IMR-90 (cell line): ENCODE measurements around the gene ARPC5. TPM values are rescaled to one million over a fixed set of nuclear protein-coding genes. Genes with fewer than 3 reads are reported as not detected.

Experiments
- ATAC-seq: fragments of 200-7000 bp; cut with Tn5 transposase; 2 replicates; pipeline ENCODE4 v1.9.1; 2020; ENCODE audit warnings: low read depth, mild to moderate bottlenecking, moderate library complexity
- BruUV-seq: library from RNA; stranded (reverse); fragments of 400-500 nt; replicated peaks from 2 replicates; lab custom pipeline; 2021; lab: Mats Ljungman, UMichigan
- CTCF ChIA-PET: fragments of 300-600 bp; formaldehyde crosslinking; extraction: SDS; loops from one replicate; lab custom pipeline; 2021; ENCODE audit warnings: antibody characterized with exemption; lab: Yijun Ruan, JAX
- POLR2A ChIA-PET: fragments of 300-600 bp; sonication (Branson Sonifier 250); formaldehyde crosslinking; loops from one replicate; lab custom pipeline; 2022; ENCODE audit warnings: antibody characterized with exemption; ENCODE audit not compliant: unreplicated experiment; lab: Charles Lee
- DNase-seq: peaks from one replicate; pipeline ENCODE4 v3.0.0; 2013
- H2AFZ ChIP-seq: replicated peaks from 2 replicates; pipeline ENCODE3; 2013; ENCODE audit warnings: low read length, mild to moderate bottlenecking; ENCODE audit not compliant: poor library complexity
- H2AK5ac ChIP-seq: 2 replicates; pipeline ENCODE4 v1.6.1; 2013; ENCODE audit warnings: low read depth, low read length, inconsistent platforms
- H2AK9ac ChIP-seq: replicated peaks from 2 replicates; pipeline ENCODE3; 2013; ENCODE audit warnings: mild to moderate bottlenecking, low read depth, low read length, moderate library complexity; ENCODE audit not compliant: poor library complexity
- H2BK120ac ChIP-seq: 2 replicates; pipeline ENCODE4 v1.6.1; 2013; ENCODE audit warnings: low read depth, low read length, inconsistent platforms
- H2BK15ac ChIP-seq: 3 replicates; pipeline ENCODE4 v1.6.1; 2013; ENCODE audit warnings: low read depth, low read length, inconsistent platforms
- H2BK20ac ChIP-seq: 2 replicates; pipeline ENCODE4 v1.6.1; 2013; ENCODE audit warnings: low read depth, mild to moderate bottlenecking, inconsistent platforms, low read length, moderate library complexity
- H2BK5ac ChIP-seq: 2 replicates; pipeline ENCODE4 v1.6.1; 2013; ENCODE audit warnings: mild to moderate bottlenecking, low read depth, low read length, inconsistent platforms; ENCODE audit not compliant: poor library complexity, severe bottlenecking
- H3K14ac ChIP-seq: replicated peaks from 2 replicates; pipeline ENCODE4 v1.6.1; 2013; ENCODE audit warnings: low read depth, low read length, inconsistent platforms
- H3K18ac ChIP-seq: 2 replicates; pipeline ENCODE4 v1.6.1; 2013; ENCODE audit warnings: low read depth, low read length, control low read depth
- H3K23ac ChIP-seq: 2 replicates; pipeline ENCODE4 v1.6.1; 2013; ENCODE audit warnings: low read depth, low read length, inconsistent platforms
- H3K27ac ChIP-seq: 2 replicates; pipeline ENCODE4 v1.5.1; 2013; ENCODE audit warnings: mild to moderate bottlenecking, control low read depth, low read length; ENCODE audit not compliant: insufficient read depth
- H3K27me3 ChIP-seq: 2 replicates; pipeline ENCODE4 v1.6.1; 2013; ENCODE audit warnings: low read length; ENCODE audit not compliant: control insufficient read depth, insufficient read depth
- H3K36me3 ChIP-seq: 2 replicates; pipeline ENCODE4 v1.6.1; 2013; ENCODE audit warnings: low read length, mixed read lengths; ENCODE audit not compliant: control insufficient read depth, insufficient read depth
- H3K4ac ChIP-seq: 2 replicates; pipeline ENCODE4 v1.6.1; 2013; ENCODE audit warnings: low read depth, low read length, inconsistent platforms
- H3K4me1 ChIP-seq: 2 replicates; pipeline ENCODE4 v1.6.1; 2013; ENCODE audit warnings: low read length, mixed read lengths; ENCODE audit not compliant: control insufficient read depth, insufficient read depth
- H3K4me2 ChIP-seq: 2 replicates; pipeline ENCODE4 v1.6.1; 2013; ENCODE audit warnings: low read depth, mild to moderate bottlenecking, control low read depth, low read length, moderate library complexity
- H3K4me3 ChIP-seq: 2 replicates; pipeline ENCODE4 v1.5.1; 2013; ENCODE audit warnings: low read depth, mild to moderate bottlenecking, control low read depth, low read length, moderate library complexity; ENCODE audit not compliant: insufficient read depth
- H3K56ac ChIP-seq: 2 replicates; pipeline ENCODE4 v1.6.1; 2013; ENCODE audit warnings: low read length, inconsistent platforms; ENCODE audit not compliant: insufficient read depth; ENCODE audit errors: extremely low read depth
- H3K79me1 ChIP-seq, 2 experiments: 2 replicates each; pipeline ENCODE4 v1.6.1; 2013; ENCODE audit warnings: low read length in 2 of 2, inconsistent platforms in 1 of 2, low read depth in 1 of 2
- H3K9ac ChIP-seq: 2 replicates; pipeline ENCODE4 v1.6.1; 2013; ENCODE audit warnings: low read depth, low read length, control low read depth
- H3K9me1 ChIP-seq: 2 replicates; pipeline ENCODE4 v1.6.1; 2013; ENCODE audit warnings: low read length, inconsistent platforms; ENCODE audit not compliant: insufficient read depth
- H3K9me3 ChIP-seq: 2 replicates; pipeline ENCODE4 v1.6.1; 2013; ENCODE audit warnings: low read length; ENCODE audit not compliant: control insufficient read depth, insufficient read depth
- H4K20me1 ChIP-seq: 2 replicates; pipeline ENCODE4 v1.6.1; 2013; ENCODE audit warnings: low read length, inconsistent platforms; ENCODE audit not compliant: insufficient read depth
- H4K5ac ChIP-seq: 2 replicates; pipeline ENCODE4 v1.6.1; 2013; ENCODE audit warnings: mild to moderate bottlenecking, low read depth, low read length, control low read depth
- H4K8ac ChIP-seq, 2 experiments: 2 replicates each; pipeline ENCODE4 v1.6.1; 2013; ENCODE audit warnings: low read depth in 2 of 2, low read length in 2 of 2, control low read depth in 1 of 2, inconsistent platforms in 1 of 2
- H4K91ac ChIP-seq: 2 replicates; pipeline ENCODE4 v1.6.1; 2013; ENCODE audit warnings: low read depth, low read length, inconsistent platforms; ENCODE audit not compliant: insufficient read depth
- CEBPB ChIP-seq: IDR thresholded peaks from 2 replicates; pipeline ENCODE4 v1.6.1; 2012; ENCODE audit warnings: low read depth, low read length, improper control_type of control experiment
- FOS ChIP-seq: fragments of 150-350 bp; IDR thresholded peaks from 2 replicates; pipeline ENCODE4 v1.6.1; 2016; ENCODE audit warnings: low read depth, low read length
- POLR2A ChIP-seq: IDR thresholded peaks from 2 replicates; pipeline ENCODE4 v1.6.1; 2012; ENCODE audit warnings: mild to moderate bottlenecking, low read depth, low read length
- RCOR1 ChIP-seq: IDR thresholded peaks from 2 replicates; pipeline ENCODE4 v1.6.1; 2012; ENCODE audit warnings: mild to moderate bottlenecking, low read length, improper control_type of control experiment; ENCODE audit not compliant: insufficient replicate concordance
- RFX5 ChIP-seq: IDR thresholded peaks from 2 replicates; pipeline ENCODE4 v1.8.0; 2012; ENCODE audit warnings: low read depth, mild to moderate bottlenecking, low read length, moderate library complexity
- WGBS, 2 experiments: methylation state at CpG; one replicate each; pipeline versions ENCODE4 v1.1.5 to v1.1.7; 2013; ENCODE audit warnings: missing lambda C conversion rate in 2 of 2; ENCODE audit not compliant: insufficient read length in 1 of 2; ENCODE audit errors: extremely low coverage in 2 of 2; 5-methylcytosine and 5-hydroxymethylcytosine counted together
- dilution Hi-C: fragments of 300-500 bp; cut with HindIII; formaldehyde crosslinking; loops from one replicate; pipeline ENCODE4 v1.14.3; 2018; ENCODE audit warnings: low sequenced_read_pairs; ENCODE audit not compliant: unreplicated experiment
- in situ Hi-C: fragments of 300-500 bp; cut with MboI; formaldehyde crosslinking; loops from 3 replicates; pipeline ENCODE4 v1.14.3; 2019; ENCODE audit warnings: low sequenced_read_pairs, inconsistent platforms, mixed read lengths
- intact Hi-C: fragments of 100-400 bp; cut with micrococcal nuclease; formaldehyde crosslinking; loops from 2 replicates; pipeline ENCODE4 v1.10.0; 2022
- polyA plus RNA-seq, 3 experiments: library from polyadenylated mRNA; depleted of rRNA; stranded (reverse); fragments of >200 nt; gene quantifications; 2 replicates each; pipeline ENCODE4 v1.2.3, GENCODE V29; 2012; ENCODE audit warnings: low replicate concordance in 1 of 3
- total RNA-seq: library from RNA; depleted of rRNA; stranded (reverse); fragments of >200 nt; gene quantifications from 2 replicates; pipeline ENCODE4 v1.2.3, GENCODE V29; 2012

The ARPC5 gene
- total and polyA plus RNA-seq, 2 of the 4 experiments (the other 2 are of a cell fraction): 132 to 212 TPM

DNA sequence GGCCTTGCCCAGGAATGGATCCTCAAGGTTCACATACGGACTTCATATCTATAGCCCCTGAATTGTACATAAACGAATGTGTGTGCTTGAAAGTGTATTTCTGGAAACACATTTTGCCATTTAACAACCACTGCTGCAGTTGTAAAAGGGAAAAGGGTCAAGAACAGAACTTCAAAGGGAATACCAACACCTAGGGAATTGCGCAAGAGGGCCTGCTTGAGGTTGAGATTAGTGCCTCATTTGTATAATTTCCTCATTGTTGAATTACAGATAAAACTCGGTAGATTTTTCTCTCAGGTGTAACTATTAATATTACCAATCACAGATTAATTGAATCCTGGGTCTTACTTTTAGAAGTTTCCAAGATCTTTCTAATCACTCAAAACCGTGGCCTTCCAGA lies 51.4 kb downstream of the ARPC5 start:
- Histone ChIP-seq H4K91ac (no peak overlapping the region), H2AK9ac (no peak overlapping the region), H2AK5ac (no peak overlapping the region; the same call in 1 of the 2 replicates), H4K8ac (no peak overlapping the region; a peak in 1 of 4 replicates), H2BK5ac (no peak overlapping the region), H2BK20ac (no peak overlapping the region), H3K9ac (no peak overlapping the region), H3K9me3 (no peaks in the 10 kb centered on the region), H3K4ac (no peak overlapping the region), H3K18ac (no peak overlapping the region), H4K5ac (no peak overlapping the region), H3K4me2 (no peak overlapping the region), H3K79me1 (no peaks in the 10 kb centered on the region), H3K4me1 (0 out of 2 replicates have a peak, but pooled peaks cover 4% of the 10 kb centered on the region), H2AFZ (no peak overlapping the region), H3K56ac (no peak overlapping the region), H2BK15ac (no peak overlapping the region), H3K23ac (no peak overlapping the region), H3K9me1 (0 out of 2 replicates have a peak, but pooled peaks cover 3% of the 10 kb centered on the region), H4K20me1 (no peaks in the 10 kb centered on the region), H3K27me3 (no peaks in the 10 kb centered on the region), H3K36me3 (no peaks in the 10 kb centered on the region), H3K14ac (no peak overlapping the region), H2BK120ac (no peak overlapping the region), H3K4me3 (no peak overlapping the region), H3K27ac (no peak overlapping the region)
- CTCF ChIA-PET: no interaction called here
- TF ChIP-seq RCOR1 (no peak), FOS (no peak), POLR2A (no peak), CEBPB (peak; percentile 92), RFX5 (no peak)
- no CpG with 5 or more reads among the region's 5 CpGs for WGBS, 2 experiments
- no peak for DNase-seq
- no TSS peak for BruUV-seq
- no peak for ATAC-seq
- intact Hi-C loops: no loop called here
- in situ Hi-C loops: no loop called here
- POLR2A ChIA-PET: no interaction called here
- dilution Hi-C loops: no loop called here
